Suprapubic skin (tissue), 4 donors: ENCODE results near the gene CLSTN3.

ENCODE experiments used
- CTCF ChIP-seq, 2 donors: fragments of 200-600 bp in 1 of 2; fragments of 450-650 bp in 1 of 2; sonication (generic) in 1 of 2; IDR thresholded peaks; one replicate each; pipeline ENCODE4 v1.5.1; 2016 to 2019; ENCODE audit warnings: antibody characterized with exemption in 2 of 2, mild to moderate bottlenecking in 1 of 2, moderate library complexity in 1 of 2
- EP300 ChIP-seq: sonication (generic); formaldehyde crosslinking; IDR thresholded peaks from one replicate; pipeline ENCODE4 v1.6.1; 2017; ENCODE audit warnings: antibody characterized with exemption
- POLR2A ChIP-seq, 2 donors: fragments of 450-650 bp; IDR thresholded peaks; one replicate each; pipeline ENCODE4 v1.6.1; 2017; ENCODE audit warnings: antibody characterized with exemption in 2 of 2, mild to moderate bottlenecking in 2 of 2, moderate library complexity in 2 of 2
- POLR2AphosphoS5 ChIP-seq, 3 donors: sonication (generic); formaldehyde crosslinking; IDR thresholded peaks; one replicate each; pipeline ENCODE4 v1.6.1; 2017; ENCODE audit warnings: antibody characterized with exemption in 3 of 3

- TF ChIP-seq POLR2A (IDR thresholded peaks at IDR 0.05) = no peak
- no peak for TF ChIP-seq CTCF (IDR thresholded peaks at IDR 0.05)
- no peak for TF ChIP-seq POLR2AphosphoS5 (IDR thresholded peaks at IDR 0.05)
- TF ChIP-seq EP300 = no peak
Measured at GRCh38 chr12:7207866-7208625, 77.9 kb downstream of the CLSTN3 start.
